Testis (tissue), 2 donors: ENCODE results near the gene KRT6C.

Experiments used
- POLR2A ChIP-seq: fragments of 450-650 bp; IDR thresholded peaks from one replicate; pipeline ENCODE4 v1.6.1; 2017; ENCODE audit warnings: antibody characterized with exemption, mild to moderate bottlenecking, moderate library complexity
- TF ChIP-seq, protein P1 (sequence below), 3 experiments: fragments of 450-650 bp in 2 of 3; fragments of 200-600 bp in 1 of 3; sonication (generic) in 1 of 3; IDR thresholded peaks; one replicate each; pipeline ENCODE4 v1.5.1; 2016 to 2019; ENCODE audit warnings: antibody characterized with exemption in 3 of 3, mild to moderate bottlenecking in 2 of 3, moderate library complexity in 1 of 3

DNA sequence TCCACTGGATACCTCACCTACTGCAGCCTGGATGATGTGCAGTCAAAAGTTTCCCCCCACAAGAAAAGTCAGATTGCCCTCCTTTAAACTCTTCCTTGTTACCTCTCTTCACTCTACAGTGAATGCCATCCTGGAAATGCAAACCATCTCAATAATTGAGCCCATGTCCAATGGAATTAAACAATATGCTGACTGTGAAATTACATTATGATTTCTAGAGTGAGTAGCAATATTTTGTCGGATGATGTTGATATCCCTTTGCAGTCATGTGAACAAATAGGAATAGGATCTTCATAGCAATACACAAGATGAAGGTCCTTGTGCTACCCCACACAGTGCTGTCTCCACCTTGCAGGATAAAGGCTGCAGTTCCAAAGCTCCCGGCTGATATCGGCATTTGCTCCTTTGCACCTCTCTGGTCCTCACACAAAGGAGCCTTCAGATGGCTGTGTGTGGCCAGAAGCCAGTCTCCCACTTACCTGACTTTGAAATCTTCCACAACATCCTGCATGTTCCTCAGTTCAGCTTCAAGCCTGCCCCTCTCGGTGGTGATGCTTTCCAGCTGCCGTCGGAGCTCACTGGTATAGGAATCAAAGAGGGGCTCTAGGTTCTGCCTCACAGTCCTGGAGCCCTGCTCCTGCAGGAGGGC lies 40.9 kb downstream of the KRT6C start:
- TF ChIP-seq POLR2A: no peak
- TF ChIP-seq, protein P1, sequence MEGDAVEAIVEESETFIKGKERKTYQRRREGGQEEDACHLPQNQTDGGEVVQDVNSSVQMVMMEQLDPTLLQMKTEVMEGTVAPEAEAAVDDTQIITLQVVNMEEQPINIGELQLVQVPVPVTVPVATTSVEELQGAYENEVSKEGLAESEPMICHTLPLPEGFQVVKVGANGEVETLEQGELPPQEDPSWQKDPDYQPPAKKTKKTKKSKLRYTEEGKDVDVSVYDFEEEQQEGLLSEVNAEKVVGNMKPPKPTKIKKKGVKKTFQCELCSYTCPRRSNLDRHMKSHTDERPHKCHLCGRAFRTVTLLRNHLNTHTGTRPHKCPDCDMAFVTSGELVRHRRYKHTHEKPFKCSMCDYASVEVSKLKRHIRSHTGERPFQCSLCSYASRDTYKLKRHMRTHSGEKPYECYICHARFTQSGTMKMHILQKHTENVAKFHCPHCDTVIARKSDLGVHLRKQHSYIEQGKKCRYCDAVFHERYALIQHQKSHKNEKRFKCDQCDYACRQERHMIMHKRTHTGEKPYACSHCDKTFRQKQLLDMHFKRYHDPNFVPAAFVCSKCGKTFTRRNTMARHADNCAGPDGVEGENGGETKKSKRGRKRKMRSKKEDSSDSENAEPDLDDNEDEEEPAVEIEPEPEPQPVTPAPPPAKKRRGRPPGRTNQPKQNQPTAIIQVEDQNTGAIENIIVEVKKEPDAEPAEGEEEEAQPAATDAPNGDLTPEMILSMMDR (IDR thresholded peaks at IDR 0.05): no peak
